ENCODE measurements around the gene UMODL1.

The UMODL1 gene

GRCh38 chr21:42137191-42137904, 66.2 kb downstream of the UMODL1 start:
- no peak overlapping the region for H3K4me3 ChIP-seq (replicated peaks; ENCODE audit: low read depth, low read length)
- TF ChIP-seq CTCF (IDR thresholded peaks at IDR 0.05; ENCODE audit: low read depth, low read length, missing control alignments) = no peak
- no peak for DNase-seq (ENCODE audit: extremely low read depth, low read depth)

GRCh38 chr21:42140196-42140934, 69.2 kb downstream of the UMODL1 start:
- TF ChIP-seq CTCF (IDR thresholded peaks at IDR 0.05; ENCODE audit: low read depth, low read length, missing control alignments) = no peak
- no peak for DNase-seq (ENCODE audit: extremely low read depth, low read depth)

GRCh38 chr21:42141643-42142042, 70.5 kb downstream of the UMODL1 start:
- no peak for DNase-seq (ENCODE audit: extremely low read depth, low read depth)
- H3K4me3 ChIP-seq (replicated peaks; ENCODE audit: low read depth, low read length) = no peak overlapping the region
- TF ChIP-seq CTCF (IDR thresholded peaks at IDR 0.05; ENCODE audit: low read depth, low read length, missing control alignments) = no peak

More at GRCh38 chr21:42140196-42140934, 69.2 kb downstream of the UMODL1 start:
- no peak overlapping the region for H3K4me3 ChIP-seq (replicated peaks; ENCODE audit: low read depth, low read length)

GRCh38 chr21:42142141-42142540, 71.0 kb downstream of the UMODL1 start:
- no peak for TF ChIP-seq CTCF (IDR thresholded peaks at IDR 0.05; ENCODE audit: low read depth, low read length, missing control alignments)
- no peak overlapping the region for H3K4me3 ChIP-seq (replicated peaks; ENCODE audit: low read depth, low read length)
- no peak for DNase-seq (ENCODE audit: extremely low read depth, low read depth)

- no peak for DNase-seq (ENCODE audit: extremely low read depth, low read depth)
- TF ChIP-seq CTCF (IDR thresholded peaks at IDR 0.05; ENCODE audit: low read depth, low read length, missing control alignments) = no peak
- H3K4me3 ChIP-seq (replicated peaks; ENCODE audit: low read depth, low read length) = no peak overlapping the region
Measured at GRCh38 chr21:42142627-42143026, 71.5 kb downstream of the UMODL1 start.

GRCh38 chr21:42143111-42143510, 72.0 kb downstream of the UMODL1 start:
- no peak overlapping the region for H3K4me3 ChIP-seq (replicated peaks; ENCODE audit: low read depth, low read length)
- no peak for DNase-seq (ENCODE audit: extremely low read depth, low read depth)
- TF ChIP-seq CTCF (IDR thresholded peaks at IDR 0.05; ENCODE audit: low read depth, low read length, missing control alignments) = no peak
